Measurements from ENCODE around the gene CMPK2.

DNA sequence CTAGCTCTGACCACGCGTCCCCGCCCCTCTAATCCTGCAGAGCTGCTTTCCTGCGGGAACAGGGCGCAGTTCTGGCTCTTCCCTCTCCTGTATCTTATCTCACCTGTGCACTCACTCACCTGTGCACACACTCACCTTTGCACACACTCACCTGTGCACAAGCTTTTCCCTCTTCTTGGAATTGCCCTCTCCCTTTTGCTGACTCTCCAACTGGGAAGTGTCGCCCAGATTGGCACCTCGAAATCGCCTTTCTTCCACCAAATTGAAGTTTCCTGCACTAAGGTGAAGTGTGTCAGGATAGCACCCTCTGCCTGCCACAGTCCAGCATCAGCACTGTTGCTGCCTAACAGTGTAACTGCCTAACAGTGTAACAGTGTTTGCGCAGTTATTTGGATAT, 566 bp upstream of the CMPK2 start:
- TF ChIP-seq, protein P1, sequence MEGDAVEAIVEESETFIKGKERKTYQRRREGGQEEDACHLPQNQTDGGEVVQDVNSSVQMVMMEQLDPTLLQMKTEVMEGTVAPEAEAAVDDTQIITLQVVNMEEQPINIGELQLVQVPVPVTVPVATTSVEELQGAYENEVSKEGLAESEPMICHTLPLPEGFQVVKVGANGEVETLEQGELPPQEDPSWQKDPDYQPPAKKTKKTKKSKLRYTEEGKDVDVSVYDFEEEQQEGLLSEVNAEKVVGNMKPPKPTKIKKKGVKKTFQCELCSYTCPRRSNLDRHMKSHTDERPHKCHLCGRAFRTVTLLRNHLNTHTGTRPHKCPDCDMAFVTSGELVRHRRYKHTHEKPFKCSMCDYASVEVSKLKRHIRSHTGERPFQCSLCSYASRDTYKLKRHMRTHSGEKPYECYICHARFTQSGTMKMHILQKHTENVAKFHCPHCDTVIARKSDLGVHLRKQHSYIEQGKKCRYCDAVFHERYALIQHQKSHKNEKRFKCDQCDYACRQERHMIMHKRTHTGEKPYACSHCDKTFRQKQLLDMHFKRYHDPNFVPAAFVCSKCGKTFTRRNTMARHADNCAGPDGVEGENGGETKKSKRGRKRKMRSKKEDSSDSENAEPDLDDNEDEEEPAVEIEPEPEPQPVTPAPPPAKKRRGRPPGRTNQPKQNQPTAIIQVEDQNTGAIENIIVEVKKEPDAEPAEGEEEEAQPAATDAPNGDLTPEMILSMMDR (IDR thresholded peaks at IDR 0.05): peak in 4 of 5 experiments; percentile 13 to 30 (median 27)
- TF ChIP-seq POLR2A (IDR thresholded peaks at IDR 0.05) (no peak), POLR2AphosphoS5 (IDR thresholded peaks at IDR 0.05) (no peak)
